ENCODE measurements around the gene SPCS2.

Gene SPCS2

DNA sequence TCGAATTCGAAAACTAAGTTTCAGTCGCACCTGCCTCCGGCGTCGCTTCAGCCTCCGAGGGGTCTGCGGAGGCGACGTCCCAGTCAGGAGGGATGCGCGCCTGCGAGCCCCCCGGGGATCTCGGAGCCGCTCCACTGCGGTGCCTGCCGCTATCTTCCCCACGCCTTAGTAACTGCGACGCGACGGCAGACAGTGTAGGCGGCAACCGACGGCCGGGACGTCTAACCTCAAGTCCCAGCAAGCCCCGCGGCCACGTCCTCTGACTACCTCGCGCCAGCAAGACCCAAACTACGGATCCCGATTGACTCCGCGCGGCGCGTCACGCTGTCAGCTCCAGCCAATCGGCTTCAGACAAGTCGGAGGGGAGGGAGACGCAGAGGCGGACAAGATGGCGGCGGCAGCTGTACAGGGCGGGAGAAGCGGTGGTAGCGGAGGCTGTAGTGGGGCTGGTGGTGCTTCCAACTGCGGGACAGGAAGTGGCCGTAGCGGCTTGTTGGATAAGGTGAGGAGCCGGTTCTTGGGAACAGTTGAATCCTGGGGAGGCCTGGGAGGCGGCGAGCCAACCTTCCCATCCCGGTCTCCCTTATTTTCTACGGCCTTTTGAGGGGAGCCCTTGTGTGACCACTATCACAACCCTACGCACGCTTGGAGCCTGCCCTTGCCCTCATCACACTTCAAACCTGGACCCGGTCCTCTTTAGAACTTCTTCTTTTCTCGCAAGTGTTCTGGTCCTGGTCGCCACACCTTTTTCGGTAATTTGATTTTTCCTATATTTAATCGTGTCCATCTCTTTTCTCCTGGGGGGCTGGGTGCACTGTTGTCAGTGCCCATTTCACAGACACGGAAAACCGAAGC, at the start of gene SPCS2, which contains the start of gene XRRA1:
Gene SPCS2, plus strand, starts transcription at position 369 of the 855 bp plus-strand sequence. Its CDS starts 20 bp downstream, at position 389.
Gene XRRA1, minus strand, starts transcription at position 194 of the 855 bp plus-strand sequence. CDS start 8,213 bp downstream, outside the sequence.
- DNase-seq: peak; percentile 99

DNA sequence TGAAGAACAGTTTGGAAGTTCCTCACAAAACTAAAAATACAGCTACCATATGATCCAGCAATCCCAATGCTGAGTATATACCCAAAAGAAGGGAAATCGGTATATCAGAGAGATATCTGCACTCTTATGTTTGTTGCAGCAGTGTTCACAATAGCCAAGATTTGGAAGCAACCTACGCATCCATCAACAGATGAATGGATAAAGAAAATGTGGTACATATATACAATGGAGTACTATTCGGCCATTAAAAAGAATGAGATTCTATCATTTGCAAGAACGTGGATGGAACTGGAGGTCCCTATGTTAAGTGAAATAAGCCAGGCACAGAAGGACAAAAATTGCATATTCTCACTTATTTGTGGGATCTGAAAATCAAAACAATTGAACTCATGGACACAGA, 46.7 kb upstream of the SPCS2 start:
- DNase-seq: no peak

DNA sequence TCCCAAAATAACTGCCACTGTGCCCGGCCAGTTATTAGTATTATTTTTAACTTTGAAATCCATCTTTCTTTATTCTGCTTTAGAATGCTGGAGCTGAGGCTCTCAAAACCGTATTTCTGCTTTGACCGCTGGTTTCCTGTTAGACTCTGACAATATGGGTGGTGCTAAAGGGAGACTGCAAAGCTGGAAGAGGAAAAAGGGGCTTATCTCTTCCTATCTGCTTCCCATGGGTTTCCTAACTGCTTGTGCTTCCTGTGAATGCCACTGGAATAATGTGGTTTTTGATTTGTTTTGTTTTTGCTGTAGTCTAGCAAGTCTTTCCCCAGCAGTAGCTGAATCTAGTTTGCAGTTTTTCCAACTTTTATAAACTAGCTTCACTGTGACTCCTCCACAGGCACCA, 43.7 kb upstream of the SPCS2 start:
- DNase-seq: no peak

DNA sequence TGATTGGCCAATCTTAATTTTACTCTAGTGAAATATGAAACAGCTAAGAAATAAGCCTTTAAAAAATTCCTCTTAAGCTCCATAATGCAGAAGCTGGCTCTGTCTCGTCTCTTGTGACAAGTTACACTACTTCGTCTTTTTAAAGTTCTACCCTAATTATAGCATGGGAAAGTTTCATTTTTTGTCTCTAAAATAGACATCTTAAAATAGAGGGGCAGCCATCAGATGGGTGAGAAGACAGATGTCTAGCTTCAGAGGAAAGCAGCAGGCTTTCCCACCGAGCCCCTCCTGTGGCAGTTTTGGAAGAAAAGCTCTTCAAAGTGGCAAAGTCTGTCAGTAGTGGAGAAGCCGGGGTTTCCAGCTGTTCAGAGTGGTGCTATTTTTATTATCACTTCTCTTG, 39.7 kb upstream of the SPCS2 start:
- no peak for DNase-seq

DNA sequence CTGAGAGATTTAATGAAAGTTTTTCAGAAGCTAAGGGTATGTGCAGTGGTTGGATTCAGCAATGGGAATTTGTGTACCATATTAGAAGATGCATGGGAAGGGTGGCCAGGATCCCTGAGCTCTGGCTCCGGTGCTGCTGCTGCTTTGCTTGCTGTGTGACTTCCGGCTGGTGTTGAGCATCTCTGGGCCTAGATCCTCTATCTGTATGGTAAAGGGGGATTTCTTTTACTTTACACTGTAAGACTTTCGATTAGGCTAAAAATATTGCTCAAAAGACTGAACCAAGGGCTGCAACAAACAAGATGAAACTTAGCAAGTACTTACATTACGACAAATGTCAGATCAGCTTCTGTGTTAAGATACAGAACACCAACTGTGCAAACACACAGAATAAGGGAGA, 39.3 kb upstream of the SPCS2 start:
- DNase-seq: no peak

DNA sequence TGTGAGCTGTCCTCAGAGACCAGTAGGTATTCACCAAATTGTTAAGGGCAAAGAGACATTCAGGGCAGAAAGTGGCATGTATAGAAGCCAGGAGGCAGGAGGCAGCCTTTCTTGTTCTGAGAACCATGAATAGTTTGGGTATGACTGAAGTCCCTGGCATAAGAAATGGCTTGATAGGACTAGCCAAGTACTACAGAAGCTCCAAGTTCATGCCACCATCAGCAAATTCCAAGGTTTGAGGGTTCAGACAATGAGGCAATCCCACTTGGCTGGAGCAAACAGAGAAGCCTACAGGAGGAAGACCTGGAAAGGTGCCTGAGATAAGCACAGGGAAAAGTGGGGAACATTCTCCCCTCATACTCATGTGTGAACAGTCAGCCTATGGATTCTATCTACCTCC, 25.9 kb upstream of the SPCS2 start:
- DNase-seq: no peak

DNA sequence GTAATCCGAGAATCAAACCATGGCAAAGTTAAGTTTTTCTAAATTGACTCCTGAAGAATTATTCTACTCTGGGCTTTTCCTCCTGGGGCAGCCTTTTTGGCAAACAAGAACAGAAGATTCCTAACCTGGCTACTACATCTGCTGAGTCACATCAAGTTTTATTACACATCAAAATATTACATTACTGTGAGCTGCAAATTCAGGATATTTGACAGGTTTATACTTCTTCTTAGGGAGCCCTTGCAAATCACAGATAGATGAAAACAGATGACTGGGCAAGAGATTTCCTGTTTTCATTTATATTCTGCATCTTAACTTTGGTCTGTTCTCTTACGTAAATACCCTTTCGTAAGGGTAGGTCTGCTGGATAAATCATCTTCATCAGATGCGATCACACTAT, 23.8 kb upstream of the SPCS2 start:
- DNase-seq: no peak

DNA sequence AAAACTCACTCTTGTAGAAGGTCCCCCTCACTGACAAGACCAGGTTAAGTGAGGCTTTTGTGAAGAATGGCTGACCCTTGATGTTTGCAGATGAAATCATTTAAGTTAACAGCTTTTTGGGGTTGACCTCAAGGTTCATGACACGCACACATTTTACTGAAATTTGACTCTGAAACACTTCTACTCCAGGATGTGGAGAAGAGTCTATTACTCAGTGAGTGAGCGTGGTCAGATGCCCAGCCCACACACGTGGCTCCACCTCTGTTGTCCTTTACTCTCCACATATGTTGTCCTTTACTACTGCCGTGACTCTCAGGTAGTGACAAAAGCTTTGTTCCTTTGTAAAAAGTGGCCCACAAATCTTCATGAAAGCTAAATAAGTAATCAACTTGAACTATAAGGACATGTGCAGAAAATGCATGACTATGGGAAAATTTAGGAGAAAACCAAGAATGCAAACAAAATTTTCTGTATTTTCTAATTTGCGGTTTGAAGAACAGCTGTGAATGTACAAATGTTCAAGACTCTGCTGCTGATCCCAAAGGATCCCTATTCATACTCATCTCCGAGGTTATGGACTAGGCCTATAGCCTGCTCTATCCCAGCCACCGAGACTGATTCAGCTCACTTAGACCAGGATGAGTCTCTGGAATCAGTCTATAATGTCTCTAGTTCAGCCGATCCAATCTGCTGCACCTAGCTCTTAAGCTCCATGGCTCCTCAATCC, 22.6 kb upstream of the SPCS2 start:
- DNase-seq: peak; percentile 67

DNA sequence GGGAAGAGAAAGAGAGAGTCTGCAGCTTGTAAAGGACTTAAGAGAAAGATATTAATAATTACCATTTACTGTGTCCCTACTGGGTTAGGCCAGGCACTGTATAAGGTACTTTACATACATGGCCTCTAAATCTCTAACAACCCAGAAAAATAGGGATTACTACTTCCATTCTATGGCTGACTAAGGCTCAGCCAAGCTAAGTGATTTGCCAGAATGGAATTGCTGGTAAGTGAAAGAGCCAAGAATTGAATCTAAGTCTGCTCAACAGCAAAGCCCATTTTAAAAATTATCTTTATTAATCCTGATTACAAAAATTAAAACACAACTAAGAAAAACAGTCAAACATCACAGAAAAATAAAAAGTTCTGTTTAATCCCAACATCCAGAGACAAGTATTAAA, 21.6 kb upstream of the SPCS2 start:
- DNase-seq: no peak

DNA sequence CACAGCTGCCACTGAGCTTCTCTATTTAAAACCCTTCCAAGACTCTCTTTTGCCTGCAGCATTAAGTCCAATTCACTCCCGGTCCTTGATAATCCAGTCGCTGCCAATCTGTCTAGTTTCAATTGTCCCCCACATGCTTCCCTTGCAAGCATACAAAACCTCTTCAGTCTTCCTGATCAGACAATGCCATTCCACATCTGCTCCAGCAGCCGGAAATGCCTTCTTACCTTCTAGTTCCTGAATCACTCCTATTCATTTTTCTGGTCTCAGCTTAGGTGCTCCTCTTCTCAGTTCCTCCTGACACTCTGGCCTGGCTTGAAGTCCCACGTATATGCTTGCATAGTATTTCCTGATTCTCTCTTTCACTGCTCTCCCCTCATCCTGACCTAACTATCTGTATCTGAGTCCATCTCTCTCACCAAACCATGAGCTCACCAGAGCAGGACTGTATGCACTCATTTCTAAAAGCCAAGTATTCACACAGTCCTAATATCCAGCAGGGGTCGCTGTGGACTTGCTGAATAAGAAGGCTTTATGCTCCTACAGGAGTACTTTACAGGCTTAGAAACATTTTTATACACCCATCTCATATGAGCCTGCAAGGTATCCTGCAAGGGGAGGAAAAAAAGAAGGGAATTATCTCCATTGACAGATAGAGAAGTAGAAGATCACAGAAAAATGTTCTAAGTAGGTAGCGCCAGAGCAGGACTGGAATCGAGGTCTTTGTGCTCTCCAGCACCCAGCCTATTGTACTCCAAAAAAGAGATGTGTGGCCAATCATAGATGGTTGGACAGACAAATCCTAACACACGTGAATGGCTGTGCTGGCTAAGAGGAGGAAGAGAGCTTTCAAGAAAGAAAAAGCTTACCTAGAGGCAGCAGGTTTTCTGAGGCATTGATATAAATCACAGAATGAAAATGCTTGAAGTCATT, 19.4 kb upstream of the SPCS2 start:
- peak; percentile 83 for DNase-seq

DNA sequence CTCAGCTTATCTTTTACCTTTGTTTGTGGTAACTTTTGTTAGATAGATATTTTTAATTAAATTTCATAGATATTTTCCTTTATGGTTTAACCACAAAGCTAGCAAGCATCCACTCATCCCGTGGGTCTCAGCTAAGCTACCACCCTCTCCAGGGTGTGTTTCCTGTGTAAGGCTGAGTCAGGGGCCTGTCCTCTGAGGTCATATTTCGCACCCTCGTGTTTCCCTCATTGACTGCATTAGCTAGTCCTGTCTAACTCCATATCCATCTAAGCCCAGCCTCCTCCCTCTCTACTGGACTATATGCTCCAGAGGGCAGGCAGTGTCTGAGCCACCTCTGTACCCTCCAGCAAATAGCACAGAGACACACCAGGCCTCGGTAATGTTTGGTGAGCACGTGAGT, 16.9 kb upstream of the SPCS2 start:
- DNase-seq: peak; percentile 48

DNA sequence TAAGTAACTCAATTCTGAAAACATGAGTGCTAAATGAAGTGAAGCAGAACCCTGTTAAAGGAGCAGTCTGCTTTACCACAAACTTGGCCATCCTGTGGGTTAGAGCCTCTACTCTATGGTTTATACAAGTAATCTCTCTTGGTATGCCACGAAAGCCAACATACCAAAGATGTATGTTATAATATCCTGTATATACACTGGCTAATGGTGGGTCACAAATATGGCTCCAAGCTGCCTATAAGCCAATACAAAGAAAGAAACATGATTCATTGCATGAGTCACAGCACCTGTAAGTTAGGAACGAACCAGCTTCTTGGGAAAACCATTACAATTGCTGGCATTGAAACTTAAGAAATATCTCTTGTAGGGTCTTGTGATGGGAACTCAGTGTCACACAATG, 16.3 kb upstream of the SPCS2 start:
- DNase-seq: peak; percentile 50

DNA sequence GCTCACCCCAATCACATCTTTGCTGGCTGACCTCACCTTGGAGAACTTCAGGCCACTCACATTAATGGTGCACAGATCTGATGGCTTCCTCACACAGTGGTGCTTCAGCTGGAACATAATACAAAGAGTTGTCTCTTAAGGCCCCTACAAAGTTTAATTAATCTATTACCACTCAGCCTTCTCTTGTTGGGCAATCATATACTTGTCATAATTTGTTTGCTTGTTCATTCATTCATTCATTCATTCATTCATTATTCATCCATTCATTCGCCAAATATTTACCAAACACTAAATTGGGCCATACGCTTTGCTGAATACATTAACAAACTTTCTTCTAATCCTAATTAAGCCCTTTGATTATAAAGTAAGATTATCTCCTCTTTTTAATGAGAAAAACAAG, 15.3 kb upstream of the SPCS2 start:
- DNase-seq: no peak

DNA sequence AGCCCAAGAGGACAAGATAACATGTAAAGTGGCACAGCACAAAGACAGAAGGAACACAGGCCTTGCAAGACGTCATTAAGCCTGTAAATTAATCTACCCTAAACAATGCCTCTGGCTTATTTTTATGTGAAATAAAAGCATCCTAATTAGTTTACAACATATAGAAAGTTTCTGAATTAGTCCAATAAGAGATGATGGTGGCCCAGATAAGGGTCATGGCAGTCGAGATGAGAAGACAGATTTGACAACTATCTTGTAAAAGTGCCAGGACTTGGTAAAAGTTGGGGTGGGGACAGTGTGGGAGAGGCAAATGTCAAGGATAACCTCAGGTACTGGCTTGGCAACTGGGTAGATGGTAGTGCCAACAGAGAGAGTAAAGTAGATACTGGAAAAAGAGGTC, 13.8 kb upstream of the SPCS2 start:
- no peak for DNase-seq

DNA sequence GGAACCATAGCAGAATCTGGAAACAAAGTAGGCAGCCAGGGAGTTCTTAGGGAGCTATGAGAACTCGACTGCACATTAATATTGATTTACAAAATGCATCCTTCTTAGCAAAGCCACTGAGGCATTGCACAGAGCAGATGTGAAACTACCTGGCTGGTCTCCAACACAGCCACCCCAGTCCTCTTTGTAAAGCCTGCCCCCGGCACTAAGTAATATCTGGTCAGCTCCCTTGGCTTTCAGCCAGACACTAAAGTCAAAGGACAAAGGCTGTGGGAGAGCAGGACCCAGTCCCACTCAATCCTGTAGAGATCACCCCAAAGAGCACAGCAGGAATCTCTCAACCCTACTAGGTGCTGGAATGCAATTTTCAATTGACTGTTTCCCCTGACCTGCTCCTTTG, 13.0 kb upstream of the SPCS2 start:
- DNase-seq: no peak

DNA sequence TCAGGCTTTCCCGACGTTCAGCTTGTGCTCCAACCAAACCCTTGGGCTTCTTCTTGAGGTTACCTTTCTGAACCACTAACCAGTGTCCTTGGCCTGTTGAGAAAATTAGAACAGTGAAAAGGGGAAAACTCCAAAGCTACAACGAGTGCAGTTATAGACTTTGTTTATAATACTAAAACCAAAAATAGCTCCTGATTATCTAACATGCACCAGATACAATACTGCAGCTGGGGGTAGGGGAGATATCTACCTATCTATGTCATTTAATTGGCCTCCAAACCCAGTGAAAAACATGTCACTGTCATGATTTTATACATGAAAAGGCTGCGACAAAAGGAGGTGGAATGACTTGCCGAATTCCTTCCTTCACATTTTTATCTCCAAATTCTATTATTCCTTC, 12.1 kb upstream of the SPCS2 start:
- DNase-seq: no peak

DNA sequence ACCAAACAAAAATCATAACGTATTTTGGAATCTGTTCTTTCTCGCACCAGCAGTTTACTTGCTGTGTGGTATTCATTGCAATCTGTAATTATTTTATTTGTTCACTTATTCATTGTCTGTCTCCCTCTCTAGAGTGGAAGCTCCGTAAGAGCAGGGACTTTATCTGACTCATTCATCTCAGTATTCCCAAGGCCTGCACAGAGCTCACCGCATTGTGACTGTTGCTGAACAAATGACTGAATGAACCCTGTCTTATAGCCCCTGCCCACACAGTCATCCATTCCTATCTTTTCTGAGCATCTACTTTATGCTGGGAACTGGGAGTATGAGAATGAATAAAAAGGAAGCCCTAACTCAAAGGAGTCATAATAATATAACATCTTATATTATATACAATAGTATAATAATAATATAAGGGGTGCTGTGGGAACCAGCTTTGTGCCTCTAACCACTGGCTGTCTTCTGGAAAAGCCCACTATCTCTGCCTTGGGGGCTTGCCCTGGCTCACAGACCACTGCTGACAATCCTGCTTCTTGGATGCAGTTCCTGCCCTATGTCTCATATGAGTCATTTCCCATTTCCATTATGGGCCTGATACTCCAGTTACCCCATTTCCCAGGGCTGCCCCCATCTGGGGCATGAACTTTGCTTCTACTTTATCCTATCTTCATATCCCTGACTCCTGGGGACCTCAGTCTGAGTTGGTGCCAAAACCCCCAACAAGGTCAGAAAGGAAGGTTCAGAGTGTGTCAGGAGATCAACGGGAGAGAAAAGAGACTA, 11.2 kb upstream of the SPCS2 start:
- DNase-seq: no peak

DNA sequence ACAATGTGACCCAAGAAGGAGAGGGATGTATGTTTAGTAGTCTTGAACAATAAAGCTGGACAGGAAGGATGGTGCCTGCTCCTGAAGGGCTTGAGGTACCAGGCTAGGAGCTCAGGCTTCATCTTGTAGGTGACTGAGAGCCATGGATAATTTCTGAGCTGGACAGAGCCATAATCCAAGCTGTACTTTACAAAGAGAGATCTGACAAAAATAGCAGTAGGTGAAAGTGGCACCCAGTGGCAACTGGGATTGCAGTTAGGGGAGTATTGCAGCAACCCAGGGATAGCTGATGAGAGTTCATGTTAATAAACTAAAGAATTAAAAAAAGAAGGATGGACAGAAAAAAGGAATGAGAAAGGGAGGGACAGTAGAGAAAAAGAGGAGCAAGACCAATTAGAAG, 7.6 kb upstream of the SPCS2 start:
- DNase-seq: no peak

DNA sequence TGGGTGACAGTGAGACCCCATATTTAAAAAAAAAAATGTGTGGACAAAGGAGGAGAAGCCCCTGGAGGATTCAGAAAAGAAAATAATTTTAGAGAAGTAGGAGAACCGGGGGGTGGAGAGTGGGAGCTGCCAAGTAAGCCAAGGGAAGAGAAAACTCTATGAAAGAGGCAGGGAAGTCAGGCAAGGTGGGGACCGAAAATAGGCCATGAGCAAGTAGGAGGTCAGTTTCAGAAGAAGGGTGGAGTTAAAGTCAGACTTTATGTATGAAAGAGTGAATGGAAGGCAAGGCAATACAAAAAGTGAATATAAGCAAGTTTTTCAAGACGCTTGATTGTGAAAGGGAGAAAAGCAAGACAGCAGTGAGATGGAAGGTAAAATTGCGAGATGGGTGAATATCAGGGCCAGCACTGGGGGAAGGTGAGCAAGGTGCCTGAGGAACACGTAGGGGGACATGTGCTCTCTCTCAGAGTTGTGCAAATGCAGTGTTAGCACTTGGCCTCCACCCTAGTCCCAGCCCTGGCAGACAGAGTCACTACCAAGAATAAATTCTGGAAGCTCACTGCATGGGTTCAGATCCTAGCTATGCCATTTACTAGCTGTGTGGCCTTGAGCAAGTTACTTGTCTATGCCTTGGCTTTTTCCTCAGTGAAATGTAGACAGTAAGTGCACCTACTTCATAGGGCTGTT, 6.8 kb upstream of the SPCS2 start:
- no peak for DNase-seq

DNA sequence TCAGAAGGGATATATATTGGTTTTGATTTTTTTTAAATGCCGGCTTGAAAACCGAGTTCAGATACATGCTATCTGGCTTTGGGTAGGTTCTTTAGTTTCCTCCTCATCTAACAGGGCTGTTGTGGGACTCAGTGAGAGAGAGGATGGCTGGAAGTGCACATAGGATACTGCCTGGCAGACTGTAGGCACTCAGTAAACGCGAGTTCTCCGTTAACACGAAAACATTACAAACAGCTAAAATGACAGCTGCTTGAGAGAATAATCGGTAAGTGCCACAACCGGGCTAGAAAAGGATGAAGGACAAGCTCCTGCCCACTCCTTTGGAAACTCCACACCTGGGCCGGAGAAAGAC, 544 bp upstream of the SPCS2 start:
- DNase-seq: peak; percentile 16

DNA sequence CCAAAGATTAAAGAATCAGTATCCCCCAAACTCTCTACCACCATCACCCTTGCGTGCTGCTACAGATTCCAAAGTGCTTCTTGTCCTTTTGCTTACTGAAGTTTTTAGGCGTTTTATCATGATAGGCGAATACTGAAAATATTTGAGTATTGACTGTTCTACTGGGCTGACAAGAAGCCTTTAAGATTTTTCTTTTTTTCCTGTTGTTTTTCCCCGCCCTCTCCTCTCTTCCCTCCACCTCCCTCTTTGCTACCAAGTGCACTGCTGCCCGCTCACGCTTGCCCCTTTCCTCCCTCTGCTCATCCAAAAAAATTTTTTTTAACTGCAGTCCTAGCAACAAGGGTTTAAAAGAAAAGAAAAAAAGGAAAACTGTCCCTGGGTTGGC, 679 bp downstream of the SPCS2 start:
- peak; percentile 6 for DNase-seq
